ENCODE measurements around the gene CHCHD4. TPM values are rescaled to one million over a fixed set of nuclear protein-coding genes. Genes with fewer than 3 reads are reported as not detected.

CHCHD4 gene
- polyA plus RNA-seq, 2 of the 4 experiments (the other 2 are of a cell fraction) = 37.3 to 48.8 TPM

GRCh38 chr3:14169435-14169834, 44.8 kb upstream of the CHCHD4 start:
- Histone ChIP-seq H3K9me3 (no peaks in the 10 kb centered on the region), H3K4me2 (no peak overlapping the region), H3K27ac (no peak overlapping the region; a peak in 1 of 6 replicates), H3K4me3 (no peak overlapping the region), H3K4me1 (peaks cover 29% of the 10 kb centered on the region)
- POLR2A ChIA-PET = interaction anchor here (1.4 to 3.4 kb wide), 2 partner anchors 9 kb away, joined by 10 to 12 read pairs; partner anchors contain the start of genes LSM3 and XPC
- ATAC-seq (no peak), DNase-seq (ENCODE audit: low read depth in 1 of 2, low spot score in 1 of 2) (no peak), FAIRE-seq (no peak)
- 91% methylated on average over 2 of the region's 2 CpGs for WGBS (ENCODE audit: missing lambda C conversion rate)
- no peak for TF ChIP-seq CEBPB (IDR thresholded peaks at IDR 0.05)
- TF ChIP-seq HOXB13 (CRISPR knock-in tag; IDR thresholded peaks at IDR 0.05; ENCODE audit: low read depth) = no peak
- TF ChIP-seq CBX2 (IDR thresholded peaks at IDR 0.05; ENCODE audit: borderline replicate concordance, low read depth) = no peak
- TF ChIP-seq ZSCAN20 (CRISPR knock-in tag; IDR thresholded peaks at IDR 0.05) = no peak
- TF ChIP-seq BCL3 (IDR thresholded peaks at IDR 0.05) = no peak
- TF ChIP-seq GATA3 (IDR thresholded peaks at IDR 0.05; ENCODE audit: borderline replicate concordance) = no peak
- no peak for TF ChIP-seq KDM5A (IDR thresholded peaks at IDR 0.05)
- no peak for TF ChIP-seq NR3C1 (IDR thresholded peaks at IDR 0.05)
- TF ChIP-seq BHLHE40 (IDR thresholded peaks at IDR 0.05; ENCODE audit: low read depth, low read length) = no peak
- no peak for TF ChIP-seq MAX (IDR thresholded peaks at IDR 0.05)
- TF ChIP-seq RFX5 (IDR thresholded peaks at IDR 0.05) = no peak
- TF ChIP-seq RCOR1 (IDR thresholded peaks at IDR 0.05; ENCODE audit: low read depth, low read length) = no peak
- no peak for TF ChIP-seq USF2 (IDR thresholded peaks at IDR 0.05)
- no peak for TF ChIP-seq JUNB (IDR thresholded peaks at IDR 0.05)
- no peak for TF ChIP-seq RAD21 (conservative IDR thresholded peaks at IDR 0.05 in 1 of 2, IDR thresholded peaks at IDR 0.05 in 1 of 2)
- CTCF ChIA-PET = interaction anchor here (1.5 kb wide), 1 partner anchor 16 kb away, joined by 3 read pairs; no protein-coding TSS in a partner anchor

GRCh38 chr3:14166877-14167603, 42.4 kb upstream of the CHCHD4 start:
- H3K4me3 ChIP-seq = no peak overlapping the region
- peaks cover 7% of the 10 kb centered on the region; the same call in 2 of the 3 replicates for H3K9me3 ChIP-seq
- no peak overlapping the region for H3K27ac ChIP-seq
- 90% methylated on average over 9 of the region's 9 CpGs for WGBS (ENCODE audit: missing lambda C conversion rate)
- CTCF ChIA-PET = interaction anchor here (0.8 to 2.7 kb wide), 6 partner anchors 8 to 36 kb away, joined by 3 to 17 read pairs (median 4); no protein-coding TSS in a partner anchor
- peaks cover 24% of the 10 kb centered on the region for H3K4me1 ChIP-seq
- no peak overlapping the region for H3K4me2 ChIP-seq
- no peak for TF ChIP-seq KDM5A (IDR thresholded peaks at IDR 0.05)
- no peak for TF ChIP-seq FOSL2 (IDR thresholded peaks at IDR 0.05)
- TF ChIP-seq FOSL2 (CRISPR knock-in tag; IDR thresholded peaks at IDR 0.05) = no peak
- no peak for TF ChIP-seq PHF8 (IDR thresholded peaks at IDR 0.05; ENCODE audit: borderline replicate concordance, low read depth)
- TF ChIP-seq RNF2 (IDR thresholded peaks at IDR 0.05; ENCODE audit: borderline replicate concordance, low read depth) = no peak
- TF ChIP-seq TFCP2L1 (CRISPR knock-in tag; IDR thresholded peaks at IDR 0.05) = no peak
- no peak for FAIRE-seq
- DNase-seq (ENCODE audit: low read depth in 1 of 2, low spot score in 1 of 2) = no peak
- POLR2A ChIA-PET = interaction anchor here (0.9 to 3.4 kb wide), 3 partner anchors 11 to 43 kb away, joined by 3 to 12 read pairs (median 3); partner anchors contain the start of genes CHCHD4, LSM3 and XPC
- ATAC-seq = no peak

- WGBS (ENCODE audit: missing lambda C conversion rate) = 94% methylated on average over 2 of the region's 2 CpGs
- TF ChIP-seq RFX5 (IDR thresholded peaks at IDR 0.05) (no peak), HEYL (CRISPR knock-in tag; IDR thresholded peaks at IDR 0.05) (no peak), BCL3 (IDR thresholded peaks at IDR 0.05) (no peak), RCOR1 (IDR thresholded peaks at IDR 0.05; ENCODE audit: low read depth, low read length) (no peak), CEBPB (IDR thresholded peaks at IDR 0.05) (peak; percentile 41 to 51; a peak in 2 of 4 replicates)
- POLR2A ChIA-PET = interaction anchor here (1.4 kb wide), 1 partner anchor 17 kb away, joined by 5 read pairs; the partner anchor contains the start of genes LSM3 and XPC
- H3K4me3 ChIP-seq = no peak overlapping the region
- no peak for DNase-seq (ENCODE audit: low read depth in 1 of 2, low spot score in 1 of 2)
- FAIRE-seq = no peak
- no peak overlapping the region for H3K4me2 ChIP-seq
- CTCF ChIA-PET = interaction anchor here (0.6 to 3.3 kb wide), 3 partner anchors 9 to 207 kb away, joined by 3 to 15 read pairs (median 3); no protein-coding TSS in a partner anchor
- peaks cover 19% of the 10 kb centered on the region for H3K9me3 ChIP-seq
- ATAC-seq = no peak
- no peak overlapping the region for H3K27ac ChIP-seq
- H3K4me1 ChIP-seq = no peaks in the 10 kb centered on the region
These were observed 37.5 kb upstream of the CHCHD4 start for GRCh38 chr3:14162178-14162577.
